B cell (primary cell): ENCODE data around the gene HIRIP3. TPM values are rescaled to one million over a fixed set of nuclear protein-coding genes. Genes with fewer than 3 reads are reported as not detected.

Experiments used
- ATAC-seq: fragments of 200-7000 bp; cut with Tn5 transposase; one replicate; pipeline ENCODE4 v1.10.0; 2021; ENCODE audit warnings: low read depth, mild to moderate bottlenecking, moderate number of reproducible peaks, moderate library complexity
- CTCF ChIA-PET: fragments of 350-600 bp; sonication (Branson Sonifier 250); formaldehyde crosslinking; loops from one replicate; lab custom pipeline; 2021; ENCODE audit warnings: antibody characterized with exemption, inconsistent platforms; lab: Charles Lee
- POLR2A ChIA-PET: fragments of 350-600 bp; sonication (Branson Sonifier 250); formaldehyde crosslinking; loops from one replicate; lab custom pipeline; 2021; ENCODE audit warnings: antibody characterized with exemption; lab: Charles Lee
- DNase-seq: peaks from one replicate; pipeline ENCODE4 v3.0.0; 2013
- H2AFZ ChIP-seq: 2 replicates; pipeline ENCODE4 v1.6.1; 2012; ENCODE audit warnings: mild to moderate bottlenecking, low read depth, low read length; ENCODE audit not compliant: insufficient read depth, poor library complexity, severe bottlenecking
- H3K27ac ChIP-seq, 2 donors: 1 replicate in 1 of 2; 2 replicates in 1 of 2; pipeline ENCODE4 v1.5.1; 2012 to 2013; ENCODE audit warnings: low read length in 2 of 2, mild to moderate bottlenecking in 2 of 2, moderate library complexity in 1 of 2
- H3K27me3 ChIP-seq, 4 experiments: fragments of 200-600 bp in 1 of 4; sonication (generic) in 1 of 4; replicated peaks in 1 of 4; 1 replicate in 2 of 4; 2 replicates in 2 of 4; pipeline versions ENCODE4 v1.6.1 to v1.7.0; 2013 to 2016; ENCODE audit warnings: low read length in 3 of 4, mild to moderate bottlenecking in 2 of 4, mixed read lengths in 1 of 4, moderate library complexity in 1 of 4; ENCODE audit not compliant: insufficient read depth in 4 of 4, control insufficient read depth in 3 of 4; ENCODE audit errors: control extremely low read depth in 1 of 4
- H3K36me3 ChIP-seq, 2 experiments: replicated peaks in 1 of 2; 1 replicate in 1 of 2; 2 replicates in 1 of 2; pipeline versions ENCODE4 v1.6.1 to v1.7.1; 2013; ENCODE audit warnings: low read length in 1 of 2; ENCODE audit not compliant: insufficient read depth in 2 of 2, control insufficient read depth in 1 of 2; ENCODE audit errors: control extremely low read depth in 1 of 2, extremely low read depth in 1 of 2
- H3K4me1 ChIP-seq, 2 donors: fragments of 200-600 bp in 1 of 2; sonication (generic) in 1 of 2; 1 replicate in 1 of 2; 2 replicates in 1 of 2; pipeline versions ENCODE4 v1.5.1 to v1.6.1; 2013 to 2017; ENCODE audit warnings: low read length in 2 of 2; ENCODE audit not compliant: control insufficient read depth in 2 of 2, insufficient read depth in 2 of 2
- H3K4me2 ChIP-seq: replicated peaks from 2 replicates; pipeline ENCODE3; 2012; ENCODE audit warnings: mild to moderate bottlenecking, low read depth, low read length; ENCODE audit not compliant: poor library complexity, severe bottlenecking
- H3K4me3 ChIP-seq, 5 experiments: fragments of 200-600 bp in 1 of 5; sonication (generic) in 1 of 5; 1 replicate in 3 of 5; 2 replicates in 2 of 5; pipeline versions ENCODE4 v1.5.1 to v1.7.0; 2011 to 2016; ENCODE audit warnings: low read length in 4 of 5, mild to moderate bottlenecking in 4 of 5, low read depth in 2 of 5, control low read depth in 1 of 5, moderate library complexity in 1 of 5; ENCODE audit not compliant: insufficient read depth in 1 of 5; ENCODE audit errors: control extremely low read depth in 1 of 5, extremely low read depth in 1 of 5
- H3K79me2 ChIP-seq: fragments of 200-600 bp; sonication (generic); one replicate; pipeline ENCODE4 v1.6.0; 2016; ENCODE audit warnings: low read length; ENCODE audit not compliant: control insufficient read depth, insufficient read depth
- H3K9ac ChIP-seq: fragments of 200-600 bp; sonication (generic); 2 replicates; pipeline ENCODE4 v1.6.1; 2017; ENCODE audit warnings: mild to moderate bottlenecking, low read length, moderate library complexity
- H3K9me3 ChIP-seq, 3 donors: one replicate each; pipeline versions ENCODE4 v1.6.1 to v1.7.1; 2013; ENCODE audit warnings: low read length in 2 of 3; ENCODE audit not compliant: control insufficient read depth in 2 of 3, insufficient read depth in 1 of 3; ENCODE audit errors: control extremely low read depth in 1 of 3
- H4K20me1 ChIP-seq: 2 replicates; pipeline ENCODE4 v1.6.0; 2012; ENCODE audit warnings: mild to moderate bottlenecking, low read length; ENCODE audit not compliant: insufficient read depth, control insufficient read depth, poor library complexity, severe bottlenecking
- H3K27ac Mint-ChIP-seq: one replicate; pipeline ENCODE4 v1.8.0; 2021; ENCODE audit warnings: mixed read lengths
- H3K27me3 Mint-ChIP-seq: one replicate; pipeline ENCODE4 v1.8.0; 2021; ENCODE audit warnings: mixed read lengths
- H3K4me1 Mint-ChIP-seq: one replicate; pipeline ENCODE4 v1.8.0; 2021; ENCODE audit warnings: mixed read lengths
- H3K4me3 Mint-ChIP-seq: one replicate; pipeline ENCODE4 v1.8.0; 2021; ENCODE audit warnings: mixed read lengths
- H3K9me3 Mint-ChIP-seq: one replicate; pipeline ENCODE4 v1.8.0; 2022; ENCODE audit warnings: mixed read lengths; ENCODE audit not compliant: insufficient read depth
- CTCF ChIP-seq: fragments of 200-600 bp; IDR thresholded peaks from one replicate; pipeline ENCODE4 v1.8.0; 2022; ENCODE audit warnings: antibody characterized with exemption, mild to moderate bottlenecking
- EZH2 ChIP-seq: IDR thresholded peaks from 2 replicates; pipeline ENCODE4 v1.6.1; 2012; ENCODE audit warnings: borderline replicate concordance, low read depth, mild to moderate bottlenecking, moderate library complexity, low read length; ENCODE audit not compliant: insufficient read depth, poor library complexity, severe bottlenecking
- WGBS: methylation state at CpG from one replicate; pipeline ENCODE4 v1.1.5; 2013; ENCODE audit warnings: missing lambda C conversion rate; ENCODE audit not compliant: insufficient coverage; 5-methylcytosine and 5-hydroxymethylcytosine counted together
- intact Hi-C: fragments of 100-400 bp; cut with micrococcal nuclease; formaldehyde crosslinking; loops from one replicate; pipeline ENCODE4 v1.10.0; 2022
- polyA plus RNA-seq: library from polyadenylated mRNA; depleted of rRNA; stranded (reverse); fragments of >200 nt; gene quantifications from 2 replicates; pipeline ENCODE4 v1.2.3, GENCODE V29; 2012
- total RNA-seq, 2 donors: library from RNA; stranded (reverse); fragments of 120-200 nt in 1 of 2; gene quantifications; 1 replicate in 1 of 2; 2 replicates in 1 of 2; pipeline versions ENCODE4 v1.2.3 to v1.2.4, GENCODE V29; 2013 to 2022

HIRIP3 gene
- total and polyA plus RNA-seq, 2 donors (not counting 1 experiment from before 2014, with no cell fraction given) = 12.2 to 13.9 TPM

GRCh38 chr16:29994600-29995323, 655 bp downstream of the HIRIP3 start:
- Histone ChIP-seq H4K20me1 (no peaks in the 10 kb centered on the region), H3K27ac (peak overlapping the region; percentile 94 to 97), H3K4me3 (peak overlapping the region; percentile 89 to 100 (median 98)), H3K79me2 (peaks cover 13% of the 10 kb centered on the region), H3K36me3 (peaks cover 0 to 36% of the 10 kb centered on the region in 2 experiments), H2AFZ (peak overlapping the region; percentile 96), H3K4me1 (peaks cover 15 to 22% of the 10 kb centered on the region in 2 donors), H3K9ac (peak overlapping the region; percentile 97), H3K9me3 (no peaks in the 10 kb centered on the region), H3K4me2 (peak overlapping the region; percentile 83), H3K27me3 (no peaks in the 10 kb centered on the region)
- ATAC-seq = no peak
- TF ChIP-seq CTCF = no peak
- TF ChIP-seq EZH2 = no peak
- Mint-ChIP-seq H3K4me3 (peak overlapping the region; percentile 98), H3K27me3 (no peaks in the 10 kb centered on the region), H3K9me3 (no peaks in the 10 kb centered on the region), H3K27ac (peak overlapping the region; percentile 94), H3K4me1 (peaks cover 43% of the 10 kb centered on the region)
- DNase-seq = no peak
- POLR2A ChIA-PET = interaction anchor here (0.5 to 1.2 kb wide), 2 partner anchors 22 to 61 kb away, joined by 4 to 8 read pairs; partner anchors contain the start of gene TAOK2
- WGBS = 12% methylated on average over 23 of the region's 24 CpGs
- CTCF ChIA-PET = interaction anchor here (1.2 to 1.8 kb wide), 3 partner anchors 11 to 38 kb away, joined by 4 to 5 read pairs (median 4); partner anchors contain the start of gene TAOK2
- intact Hi-C loops = loop anchor here (2.0 to 5.0 kb wide), 2 partner anchors 70 to 663 kb away; partner anchors contain the start of genes ALDOA and FBRS
